ENCODE data around the gene PUSL1. TPM values are rescaled to one million over a fixed set of nuclear protein-coding genes. Genes with fewer than 3 reads are reported as not detected.

PUSL1 gene
- 10.4 TPM for total RNA-seq
- long read RNA-seq, transcript PUSL1-201 (8 exons, 1,287 nt): major isoform, 7 of 17 reads
- long read RNA-seq, partial matches to known transcripts: 6 of 17 reads
- long read RNA-seq, other reads (novel, unspliced or antisense): 4 of 17 reads

GRCh38 chr1:1307923-1308755 is at the start of gene PUSL1, which contains the start of gene ACAP3:
Gene PUSL1 (plus strand): TSS chr1:1308597. CDS start chr1:1308644, 47 bp downstream.
Gene ACAP3 (minus strand): TSS chr1:1307930. CDS start chr1:1307815, 115 bp downstream.
- TF ChIP-seq CTCF (IDR thresholded peaks at IDR 0.05; ENCODE audit: borderline replicate concordance): peak; percentile 16
- Histone ChIP-seq H3K4me3 (peak within 1 kb of the TSS; percentile 81), H3K27ac (replicated peaks) (peak within 1 kb of the TSS; percentile 99), H3K4me1 (peaks cover 59% of the 10 kb centered on the region), H3K36me3 (peaks cover 34% of the 10 kb centered on the region), H3K27me3 (ENCODE audit: low read depth) (no peaks in the 10 kb centered on the region), H3K9me3 (replicated peaks) (no peaks in the 10 kb centered on the region)
- DNase-seq: peak; percentile 92
- intact Hi-C loops (cut with micrococcal nuclease): no loop called here

GRCh38 chr1:1259119-1259488 is 49.3 kb upstream of the PUSL1 start:
- Histone ChIP-seq H3K27me3 (ENCODE audit: low read depth) (no peaks in the 10 kb centered on the region), H3K27ac (replicated peaks) (no peak overlapping the region), H3K4me3 (no peak overlapping the region), H3K4me1 (peaks cover 46% of the 10 kb centered on the region), H3K9me3 (replicated peaks) (no peaks in the 10 kb centered on the region), H3K36me3 (peaks cover 74% of the 10 kb centered on the region)
- intact Hi-C loops (cut with micrococcal nuclease): no loop called here
- DNase-seq: no peak
- TF ChIP-seq CTCF (IDR thresholded peaks at IDR 0.05; ENCODE audit: borderline replicate concordance): no peak

- DNase-seq: no peak
- H3K9me3 ChIP-seq (replicated peaks): no peaks in the 10 kb centered on the region
- intact Hi-C loops (cut with micrococcal nuclease): no loop called here
- no peak overlapping the region for H3K27ac ChIP-seq (replicated peaks)
- peaks cover 74% of the 10 kb centered on the region for H3K36me3 ChIP-seq
- peaks cover 47% of the 10 kb centered on the region for H3K4me1 ChIP-seq
- no peak overlapping the region for H3K4me3 ChIP-seq
- no peak for TF ChIP-seq CTCF (IDR thresholded peaks at IDR 0.05; ENCODE audit: borderline replicate concordance)
- no peaks in the 10 kb centered on the region for H3K27me3 ChIP-seq (ENCODE audit: low read depth)
These were observed 48.9 kb upstream of the PUSL1 start for GRCh38 chr1:1259540-1259939.

GRCh38 chr1:1259951-1260600 is 48.3 kb upstream of the PUSL1 start:
- Histone ChIP-seq H3K27ac (replicated peaks) (peak overlapping the region; percentile 44), H3K9me3 (replicated peaks) (no peaks in the 10 kb centered on the region), H3K27me3 (ENCODE audit: low read depth) (no peaks in the 10 kb centered on the region), H3K4me3 (no peak overlapping the region), H3K36me3 (peaks cover 74% of the 10 kb centered on the region), H3K4me1 (peaks cover 51% of the 10 kb centered on the region)
- TF ChIP-seq CTCF (IDR thresholded peaks at IDR 0.05; ENCODE audit: borderline replicate concordance): no peak
- intact Hi-C loops (cut with micrococcal nuclease): no loop called here
- peak; percentile 57 for DNase-seq

- Histone ChIP-seq H3K27ac (replicated peaks) (peak overlapping the region; percentile 44), H3K4me1 (peaks cover 51% of the 10 kb centered on the region), H3K36me3 (peaks cover 70% of the 10 kb centered on the region), H3K27me3 (ENCODE audit: low read depth) (no peaks in the 10 kb centered on the region), H3K9me3 (replicated peaks) (no peaks in the 10 kb centered on the region), H3K4me3 (no peak overlapping the region)
- DNase-seq: no peak
- no peak for TF ChIP-seq CTCF (IDR thresholded peaks at IDR 0.05; ENCODE audit: borderline replicate concordance)
- intact Hi-C loops (cut with micrococcal nuclease): no loop called here
These were observed 47.4 kb upstream of the PUSL1 start for GRCh38 chr1:1260843-1261560.

All from left ventricle myocardium inferior (tissue), 1 donor.